Calu3 (cell line): ENCODE results near the gene MTFP1. TPM values are rescaled to one million over a fixed set of nuclear protein-coding genes. Genes with fewer than 3 reads are reported as not detected.

Experiments used
- BruUV-seq: library from RNA; stranded (reverse); fragments of 400-500 nt; replicated peaks from 2 replicates; lab custom pipeline; 2021; lab: Mats Ljungman, UMichigan
- CTCF ChIA-PET: fragments of 300-600 bp; sonication (Branson Sonifier 250); formaldehyde crosslinking; loops from one replicate; lab custom pipeline; 2022; ENCODE audit warnings: antibody characterized with exemption; lab: Charles Lee
- DNase-seq: peaks from one replicate; pipeline ENCODE4 v3.0.0; 2022
- H3K27ac Mint-ChIP-seq: one replicate; pipeline ENCODE4 v1.8.0; 2022; ENCODE audit warnings: mixed read lengths; ENCODE audit not compliant: unreplicated experiment
- H3K27me3 Mint-ChIP-seq: one replicate; pipeline ENCODE4 v1.8.0; 2022; ENCODE audit warnings: mixed read lengths; ENCODE audit not compliant: unreplicated experiment
- H3K36me3 Mint-ChIP-seq: one replicate; pipeline ENCODE4 v1.8.0; 2022; ENCODE audit warnings: mild to moderate bottlenecking, moderate library complexity, mixed read lengths; ENCODE audit not compliant: insufficient read depth, unreplicated experiment
- H3K4me1 Mint-ChIP-seq: one replicate; pipeline ENCODE4 v1.8.0; 2022; ENCODE audit warnings: mild to moderate bottlenecking, low read depth, mixed read lengths; ENCODE audit not compliant: unreplicated experiment
- H3K4me3 Mint-ChIP-seq: one replicate; pipeline ENCODE4 v1.8.0; 2022; ENCODE audit warnings: mild to moderate bottlenecking, low read depth, moderate library complexity, mixed read lengths; ENCODE audit not compliant: unreplicated experiment
- H3K9me3 Mint-ChIP-seq: one replicate; pipeline ENCODE4 v1.8.0; 2022; ENCODE audit warnings: low read depth, mixed read lengths; ENCODE audit not compliant: unreplicated experiment
- intact Hi-C: fragments of 100-400 bp; cut with micrococcal nuclease; formaldehyde crosslinking; loops from one replicate; pipeline ENCODE4 v1.10.0; 2022; ENCODE audit not compliant: unreplicated experiment
- total RNA-seq: library from RNA; stranded (reverse); gene quantifications from 2 replicates; pipeline ENCODE4 v1.2.3, GENCODE V29; 2022
- TF ChIP-seq, protein P1 (sequence below): fragments of 200-600 bp; IDR thresholded peaks from one replicate; pipeline ENCODE4 v1.8.0; 2022; ENCODE audit warnings: antibody characterized with exemption; ENCODE audit not compliant: unreplicated experiment

MTFP1 gene
- total RNA-seq, 1 experiment from 2014 or later = 30.5 TPM

DNA sequence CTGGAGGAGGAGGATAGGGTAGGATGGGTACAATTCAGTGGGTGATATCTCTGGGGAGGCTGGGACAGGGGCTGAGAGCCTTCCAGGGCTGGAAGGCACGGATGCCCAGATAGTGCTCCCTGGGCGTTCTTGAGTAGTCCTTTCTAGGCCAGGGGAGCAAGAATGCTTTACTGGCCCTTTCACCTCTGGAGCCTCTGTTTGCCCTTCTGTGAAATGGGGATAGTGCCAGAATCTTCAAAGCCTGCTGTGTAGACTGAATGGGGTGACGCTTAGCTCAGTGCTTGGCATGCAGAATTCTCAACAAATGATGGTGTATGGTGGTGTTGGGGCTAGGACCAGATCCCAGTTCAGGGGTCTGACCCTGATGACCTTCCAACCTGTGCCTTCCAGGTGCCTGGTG, 7.7 kb downstream of the MTFP1 start:
- BruUV-seq = no TSS peak
- CTCF ChIA-PET = no interaction called here
- H3K9me3 Mint-ChIP-seq = peaks cover 3% of the 10 kb centered on the region
- H3K27ac Mint-ChIP-seq = no peak overlapping the region
- H3K27me3 Mint-ChIP-seq = no peaks in the 10 kb centered on the region
- H3K4me3 Mint-ChIP-seq = no peak overlapping the region
- intact Hi-C loops = no loop called here
- peaks cover 6% of the 10 kb centered on the region for H3K36me3 Mint-ChIP-seq
- H3K4me1 Mint-ChIP-seq = peaks cover 14% of the 10 kb centered on the region
- no peak for DNase-seq
- TF ChIP-seq, protein P1, sequence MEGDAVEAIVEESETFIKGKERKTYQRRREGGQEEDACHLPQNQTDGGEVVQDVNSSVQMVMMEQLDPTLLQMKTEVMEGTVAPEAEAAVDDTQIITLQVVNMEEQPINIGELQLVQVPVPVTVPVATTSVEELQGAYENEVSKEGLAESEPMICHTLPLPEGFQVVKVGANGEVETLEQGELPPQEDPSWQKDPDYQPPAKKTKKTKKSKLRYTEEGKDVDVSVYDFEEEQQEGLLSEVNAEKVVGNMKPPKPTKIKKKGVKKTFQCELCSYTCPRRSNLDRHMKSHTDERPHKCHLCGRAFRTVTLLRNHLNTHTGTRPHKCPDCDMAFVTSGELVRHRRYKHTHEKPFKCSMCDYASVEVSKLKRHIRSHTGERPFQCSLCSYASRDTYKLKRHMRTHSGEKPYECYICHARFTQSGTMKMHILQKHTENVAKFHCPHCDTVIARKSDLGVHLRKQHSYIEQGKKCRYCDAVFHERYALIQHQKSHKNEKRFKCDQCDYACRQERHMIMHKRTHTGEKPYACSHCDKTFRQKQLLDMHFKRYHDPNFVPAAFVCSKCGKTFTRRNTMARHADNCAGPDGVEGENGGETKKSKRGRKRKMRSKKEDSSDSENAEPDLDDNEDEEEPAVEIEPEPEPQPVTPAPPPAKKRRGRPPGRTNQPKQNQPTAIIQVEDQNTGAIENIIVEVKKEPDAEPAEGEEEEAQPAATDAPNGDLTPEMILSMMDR = no peak

DNA sequence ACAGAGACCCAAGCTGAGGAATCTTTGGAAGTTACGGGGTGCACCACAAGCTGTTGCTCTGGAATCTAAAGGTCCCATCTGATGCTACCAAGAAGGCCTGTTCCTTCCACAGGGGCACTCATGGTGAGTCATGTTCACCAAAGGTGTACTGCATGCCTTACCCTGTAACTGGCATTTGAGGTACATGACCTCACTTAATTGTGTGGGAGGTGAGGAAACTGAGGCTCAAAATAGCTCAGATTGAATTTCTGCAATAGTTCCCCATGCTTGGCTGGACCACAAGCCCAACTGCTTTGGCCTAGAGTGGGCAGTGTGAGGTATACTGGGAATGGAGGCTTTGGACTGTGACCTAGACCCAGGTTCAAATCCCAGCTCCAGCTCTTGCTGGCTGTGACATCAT, 8.2 kb downstream of the MTFP1 start:
- Mint-ChIP-seq H3K36me3 (peaks cover 6% of the 10 kb centered on the region), H3K4me3 (no peak overlapping the region), H3K4me1 (peaks cover 19% of the 10 kb centered on the region), H3K27me3 (no peaks in the 10 kb centered on the region), H3K27ac (no peak overlapping the region), H3K9me3 (peaks cover 3% of the 10 kb centered on the region)
- intact Hi-C loops = no loop called here
- TF ChIP-seq, protein P1 = no peak
- no TSS peak for BruUV-seq
- no peak for DNase-seq
- CTCF ChIA-PET = no interaction called here

DNA sequence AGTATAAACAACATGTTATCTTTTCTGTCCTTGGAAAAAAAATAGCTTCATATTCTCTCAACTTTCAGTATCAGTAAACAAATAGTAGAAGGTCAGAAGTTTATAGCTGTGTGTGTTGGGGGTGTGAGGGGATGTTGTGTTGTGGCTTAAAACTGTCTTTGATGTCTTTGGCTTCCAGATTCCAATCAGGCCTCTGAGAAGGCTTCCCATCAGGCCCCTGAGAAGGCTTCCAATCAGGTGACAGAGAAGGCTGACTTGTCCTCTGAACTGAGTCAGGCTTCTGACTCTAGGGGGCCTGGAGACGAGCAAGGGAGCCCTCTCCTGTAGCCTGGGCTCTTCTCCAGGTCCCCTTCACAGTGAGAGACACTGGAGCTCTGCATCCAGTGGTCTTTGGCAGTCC, 9.3 kb downstream of the MTFP1 start:
- peaks cover 22% of the 10 kb centered on the region for H3K4me1 Mint-ChIP-seq
- no peak overlapping the region for H3K27ac Mint-ChIP-seq
- CTCF ChIA-PET = no interaction called here
- intact Hi-C loops = no loop called here
- peaks cover 3% of the 10 kb centered on the region for H3K9me3 Mint-ChIP-seq
- no peak for DNase-seq
- no peaks in the 10 kb centered on the region for H3K27me3 Mint-ChIP-seq
- no peaks in the 10 kb centered on the region for H3K36me3 Mint-ChIP-seq
- H3K4me3 Mint-ChIP-seq = no peak overlapping the region
- BruUV-seq = no TSS peak
- TF ChIP-seq, protein P1 = no peak

DNA sequence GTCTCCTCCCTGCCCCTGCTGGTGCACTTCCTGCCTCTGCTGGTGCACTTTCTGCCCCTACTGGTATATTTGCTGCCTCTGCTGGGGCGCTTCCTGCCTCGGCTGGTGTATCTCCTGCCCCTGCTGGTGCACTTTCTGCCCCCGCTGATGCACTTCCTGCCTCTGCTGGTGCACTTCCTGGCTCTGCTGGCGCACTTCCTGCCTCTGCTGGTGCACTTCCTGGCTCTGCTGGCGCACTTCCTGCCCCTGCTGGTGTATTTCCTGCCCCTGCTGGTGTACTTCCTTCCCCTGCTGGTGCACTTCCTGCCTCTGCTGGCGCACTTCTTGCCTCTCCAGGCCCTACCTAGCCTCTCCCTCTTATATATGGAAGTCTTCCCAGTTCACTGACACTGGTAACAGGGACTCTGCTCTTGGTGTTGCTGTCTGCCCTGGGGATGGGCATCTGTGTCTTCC, 10.1 kb downstream of the MTFP1 start:
- no peaks in the 10 kb centered on the region for H3K36me3 Mint-ChIP-seq
- H3K27ac Mint-ChIP-seq = no peak overlapping the region
- BruUV-seq = no TSS peak
- no peak for DNase-seq
- H3K4me3 Mint-ChIP-seq = no peak overlapping the region
- TF ChIP-seq, protein P1 = no peak
- intact Hi-C loops = no loop called here
- CTCF ChIA-PET = interaction anchor here (0.6 kb wide), 1 partner anchor 253 kb away, joined by 6 read pairs; no protein-coding TSS in a partner anchor
- H3K27me3 Mint-ChIP-seq = no peaks in the 10 kb centered on the region
- peaks cover 3% of the 10 kb centered on the region for H3K9me3 Mint-ChIP-seq
- H3K4me1 Mint-ChIP-seq = peaks cover 23% of the 10 kb centered on the region
